HEK293 (cell line): ENCODE measurements around the gene CHST4.

ENCODE experiments used
- CTCF ChIA-PET: fragments of 350-600 bp; formaldehyde crosslinking; extraction: SDS; loops from one replicate; lab custom pipeline; 2021; ENCODE audit warnings: antibody characterized with exemption; lab: Yijun Ruan, JAX
- POLR2A ChIA-PET: fragments of 300-600 bp; formaldehyde crosslinking; extraction: SDS; loops from one replicate; lab custom pipeline; 2020; ENCODE audit warnings: antibody characterized with exemption, inconsistent platforms; lab: Yijun Ruan, JAX
- H3K27ac ChIP-seq: fragments of 200-500 bp; sonication (Bioruptor generic); 2 replicates; pipeline ENCODE4 v1.5.1; 2014; ENCODE audit warnings: low read depth, low read length, control low read depth, inconsistent platforms; ENCODE audit errors: extremely low read depth
- H3K36me3 ChIP-seq, 2 experiments: fragments of 200-500 bp in 1 of 2; sonication (Bioruptor generic) in 1 of 2; 1 replicate in 1 of 2; 2 replicates in 1 of 2; pipeline ENCODE4 v1.5.1; 2014 to 2017; ENCODE audit warnings: inconsistent platforms in 2 of 2, low read length in 2 of 2; ENCODE audit not compliant: control insufficient read depth in 2 of 2, insufficient read depth in 1 of 2
- H3K4me1 ChIP-seq: fragments of 200-500 bp; sonication (Bioruptor generic); 2 replicates; pipeline ENCODE4 v1.5.1; 2014; ENCODE audit warnings: mild to moderate bottlenecking, low read length, inconsistent platforms; ENCODE audit not compliant: control insufficient read depth, insufficient read depth
- H3K4me3 ChIP-seq: 2 replicates; pipeline ENCODE4 v1.5.1; 2011; ENCODE audit warnings: low read depth, mild to moderate bottlenecking, control low read depth, low read length, moderate library complexity
- H3K9me3 ChIP-seq: fragments of 200-500 bp; sonication (Bioruptor generic); 2 replicates; pipeline ENCODE4 v1.5.1; 2014; ENCODE audit warnings: low read depth, low read length, inconsistent platforms; ENCODE audit not compliant: control insufficient read depth, insufficient read depth
- IKZF3 ChIP-seq: fragments of 450-650 bp; IDR thresholded peaks from 2 replicates; pipeline ENCODE4 v1.5.0; 2018; ENCODE audit warnings: missing biosample characterization, mild to moderate bottlenecking, missing genetic modification characterization, moderate library complexity
- PATZ1 ChIP-seq: fragments of 450-650 bp; formaldehyde crosslinking; IDR thresholded peaks from 2 replicates; pipeline ENCODE4 v1.5.1; 2016; ENCODE audit warnings: missing biosample characterization, missing genetic modification characterization
- PRDM10 ChIP-seq: fragments of 450-650 bp; formaldehyde crosslinking; IDR thresholded peaks from 2 replicates; pipeline ENCODE4 v1.5.1; 2016; ENCODE audit warnings: missing biosample characterization, missing genetic modification characterization
- PRDM2 ChIP-seq: fragments of 450-650 bp; formaldehyde crosslinking; IDR thresholded peaks from 2 replicates; pipeline ENCODE4 v1.5.1; 2016; ENCODE audit warnings: missing biosample characterization, missing genetic modification characterization, borderline replicate concordance
- SP2 ChIP-seq: fragments of 450-650 bp; formaldehyde crosslinking; IDR thresholded peaks from 2 replicates; pipeline ENCODE4 v1.5.1; 2016; ENCODE audit warnings: missing biosample characterization, missing genetic modification characterization
- ZNF175 ChIP-seq: fragments of 450-650 bp; formaldehyde crosslinking; IDR thresholded peaks from 2 replicates; pipeline ENCODE4 v1.5.1; 2016; ENCODE audit warnings: missing biosample characterization, missing genetic modification characterization
- ZNF221 ChIP-seq: fragments of 450-650 bp; formaldehyde crosslinking; IDR thresholded peaks from 2 replicates; pipeline ENCODE4 v1.5.1; 2017; ENCODE audit warnings: missing biosample characterization, missing genetic modification characterization, borderline replicate concordance
- ZNF239 ChIP-seq: fragments of 450-650 bp; formaldehyde crosslinking; IDR thresholded peaks from 2 replicates; pipeline ENCODE4 v1.5.1; 2016; ENCODE audit warnings: missing biosample characterization, missing genetic modification characterization
- ZNF404 ChIP-seq: fragments of 450-650 bp; formaldehyde crosslinking; IDR thresholded peaks from 2 replicates; pipeline ENCODE4 v1.5.1; 2017; ENCODE audit warnings: missing biosample characterization, missing genetic modification characterization
- ZNF510 ChIP-seq: fragments of 450-650 bp; formaldehyde crosslinking; IDR thresholded peaks from 2 replicates; pipeline ENCODE4 v1.5.1; 2018; ENCODE audit warnings: mild to moderate bottlenecking, missing genetic modification characterization, missing biosample characterization; ENCODE audit not compliant: insufficient replicate concordance
- ZNF621 ChIP-seq: fragments of 450-650 bp; formaldehyde crosslinking; IDR thresholded peaks from 2 replicates; pipeline ENCODE4 v1.5.1; 2017; ENCODE audit warnings: missing biosample characterization, missing genetic modification characterization
- ZNF785 ChIP-seq: fragments of 450-650 bp; formaldehyde crosslinking; IDR thresholded peaks from 2 replicates; pipeline ENCODE4 v1.5.1; 2016; ENCODE audit warnings: missing biosample characterization, missing genetic modification characterization
- TF ChIP-seq, protein P1 (sequence below): fragments of 450-650 bp; formaldehyde crosslinking; IDR thresholded peaks from 2 replicates; pipeline ENCODE4 v1.5.1; 2017; ENCODE audit warnings: missing biosample characterization, missing genetic modification characterization
- TF ChIP-seq, protein P2 (sequence below): fragments of 450-650 bp; formaldehyde crosslinking; IDR thresholded peaks from 2 replicates; pipeline ENCODE4; 2016; ENCODE audit warnings: missing biosample characterization, missing genetic modification characterization
- TF ChIP-seq, protein P3 (sequence below): sonication (generic); formaldehyde crosslinking; IDR thresholded peaks from 2 replicates; pipeline ENCODE4 v1.8.1; 2022; ENCODE audit warnings: mild to moderate bottlenecking, moderate library complexity, missing genetic modification reagents
- TF ChIP-seq, protein P4 (sequence below): fragments of 450-650 bp; formaldehyde crosslinking; IDR thresholded peaks from 2 replicates; pipeline ENCODE4 v1.5.1; 2017; ENCODE audit warnings: missing biosample characterization, missing genetic modification characterization

CHST4 gene

GRCh38 chr16:71484006-71484893 lies 42.0 kb upstream of the CHST4 start (continued):
- TF ChIP-seq PRDM10 (tag by site-specific recombination): peak; percentile 77
- TF ChIP-seq PATZ1 (tag by site-specific recombination): peak; percentile 50; the same call in 1 of the 2 replicates
- TF ChIP-seq, protein P1, sequence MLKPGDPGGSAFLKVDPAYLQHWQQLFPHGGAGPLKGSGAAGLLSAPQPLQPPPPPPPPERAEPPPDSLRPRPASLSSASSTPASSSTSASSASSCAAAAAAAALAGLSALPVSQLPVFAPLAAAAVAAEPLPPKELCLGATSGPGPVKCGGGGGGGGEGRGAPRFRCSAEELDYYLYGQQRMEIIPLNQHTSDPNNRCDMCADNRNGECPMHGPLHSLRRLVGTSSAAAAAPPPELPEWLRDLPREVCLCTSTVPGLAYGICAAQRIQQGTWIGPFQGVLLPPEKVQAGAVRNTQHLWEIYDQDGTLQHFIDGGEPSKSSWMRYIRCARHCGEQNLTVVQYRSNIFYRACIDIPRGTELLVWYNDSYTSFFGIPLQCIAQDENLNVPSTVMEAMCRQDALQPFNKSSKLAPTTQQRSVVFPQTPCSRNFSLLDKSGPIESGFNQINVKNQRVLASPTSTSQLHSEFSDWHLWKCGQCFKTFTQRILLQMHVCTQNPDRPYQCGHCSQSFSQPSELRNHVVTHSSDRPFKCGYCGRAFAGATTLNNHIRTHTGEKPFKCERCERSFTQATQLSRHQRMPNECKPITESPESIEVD (tag by site-specific recombination): no peak
- TF ChIP-seq ZNF175 (tag by site-specific recombination): no peak
- peak; percentile 77 for TF ChIP-seq SP2 (tag by site-specific recombination)

DNA sequence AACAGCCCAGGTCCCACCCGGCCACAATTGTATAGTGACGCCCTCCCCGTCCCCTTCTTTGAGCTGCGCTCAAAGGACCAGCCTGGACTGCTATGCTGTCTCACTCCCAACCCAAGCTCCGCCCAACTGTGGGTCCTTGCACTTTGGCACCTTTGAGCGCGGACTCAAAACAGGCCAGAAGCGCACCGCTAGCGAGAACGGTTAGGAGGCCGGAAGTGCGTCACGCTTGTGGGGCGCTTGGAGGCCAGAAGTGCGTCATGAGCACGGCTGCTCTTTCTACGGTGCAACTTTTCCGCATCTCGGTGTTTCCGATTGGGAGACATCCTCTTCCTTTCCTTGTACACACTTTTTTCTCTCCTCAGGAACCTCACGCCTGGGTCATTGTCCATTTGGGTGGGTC lies 37.1 kb upstream of the CHST4 start, which contains the start of gene ZNF19:
Gene ZNF19, minus strand, starts transcription at position 203 of the 400 bp plus-strand sequence. CDS start 7,210 bp downstream, outside the sequence.
- H3K4me3 ChIP-seq: no peak within 1 kb of the TSS
- H3K27ac ChIP-seq: no peak within 1 kb of the TSS
- no peaks in the 10 kb centered on the region for H3K9me3 ChIP-seq
- ChIA-PET POLR2A (no interaction called here), CTCF (interaction anchor here (0.7 to 1.6 kb wide), 3 partner anchors 10 to 12 kb away, joined by 3 to 7 read pairs (median 3); no protein-coding TSS in a partner anchor)
- H3K36me3 ChIP-seq: no peaks in the 10 kb centered on the region
- no peaks in the 10 kb centered on the region for H3K4me1 ChIP-seq
- TF ChIP-seq ZNF404: no peak
- TF ChIP-seq, protein P2, sequence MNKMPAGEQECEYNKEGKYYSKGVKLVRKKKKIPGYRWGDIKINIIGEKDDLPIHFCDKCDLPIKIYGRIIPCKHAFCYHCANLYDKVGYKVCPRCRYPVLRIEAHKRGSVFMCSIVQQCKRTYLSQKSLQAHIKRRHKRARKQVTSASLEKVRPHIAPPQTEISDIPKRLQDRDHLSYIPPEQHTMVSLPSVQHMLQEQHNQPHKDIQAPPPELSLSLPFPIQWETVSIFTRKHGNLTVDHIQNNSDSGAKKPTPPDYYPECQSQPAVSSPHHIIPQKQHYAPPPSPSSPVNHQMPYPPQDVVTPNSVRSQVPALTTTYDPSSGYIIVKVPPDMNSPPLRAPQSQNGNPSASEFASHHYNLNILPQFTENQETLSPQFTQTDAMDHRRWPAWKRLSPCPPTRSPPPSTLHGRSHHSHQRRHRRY: no peak
- TF ChIP-seq, protein P3, sequence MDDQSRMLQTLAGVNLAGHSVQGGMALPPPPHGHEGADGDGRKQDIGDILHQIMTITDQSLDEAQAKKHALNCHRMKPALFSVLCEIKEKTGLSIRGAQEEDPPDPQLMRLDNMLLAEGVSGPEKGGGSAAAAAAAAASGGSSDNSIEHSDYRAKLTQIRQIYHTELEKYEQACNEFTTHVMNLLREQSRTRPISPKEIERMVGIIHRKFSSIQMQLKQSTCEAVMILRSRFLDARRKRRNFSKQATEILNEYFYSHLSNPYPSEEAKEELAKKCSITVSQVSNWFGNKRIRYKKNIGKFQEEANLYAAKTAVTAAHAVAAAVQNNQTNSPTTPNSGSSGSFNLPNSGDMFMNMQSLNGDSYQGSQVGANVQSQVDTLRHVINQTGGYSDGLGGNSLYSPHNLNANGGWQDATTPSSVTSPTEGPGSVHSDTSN (CRISPR knock-in tag): no peak
- TF ChIP-seq ZNF239 (tag by site-specific recombination): no peak
- no peak for TF ChIP-seq ZNF221 (tag by site-specific recombination)
- no peak for TF ChIP-seq PRDM2
- TF ChIP-seq, protein P4, sequence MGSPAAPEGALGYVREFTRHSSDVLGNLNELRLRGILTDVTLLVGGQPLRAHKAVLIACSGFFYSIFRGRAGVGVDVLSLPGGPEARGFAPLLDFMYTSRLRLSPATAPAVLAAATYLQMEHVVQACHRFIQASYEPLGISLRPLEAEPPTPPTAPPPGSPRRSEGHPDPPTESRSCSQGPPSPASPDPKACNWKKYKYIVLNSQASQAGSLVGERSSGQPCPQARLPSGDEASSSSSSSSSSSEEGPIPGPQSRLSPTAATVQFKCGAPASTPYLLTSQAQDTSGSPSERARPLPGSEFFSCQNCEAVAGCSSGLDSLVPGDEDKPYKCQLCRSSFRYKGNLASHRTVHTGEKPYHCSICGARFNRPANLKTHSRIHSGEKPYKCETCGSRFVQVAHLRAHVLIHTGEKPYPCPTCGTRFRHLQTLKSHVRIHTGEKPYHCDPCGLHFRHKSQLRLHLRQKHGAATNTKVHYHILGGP (tag by site-specific recombination): no peak
- TF ChIP-seq ZNF785: no peak
- TF ChIP-seq ZNF621 (tag by site-specific recombination): no peak
- no peak for TF ChIP-seq IKZF3 (tag by site-specific recombination)
- TF ChIP-seq ZNF510: no peak
